Mononuclear cell (primary cell): ENCODE data around the gene NFX1. TPM values are rescaled to one million over a fixed set of nuclear protein-coding genes. Genes with fewer than 3 reads are reported as not detected.
A peak's percentile ranks its signal among the peaks of the same experiment; 100 is the strongest.

ENCODE experiments used
- H3K27me3 ChIP-seq: 2 replicates; pipeline ENCODE4 v1.6.0; 2011; ENCODE audit warnings: low read length, control low read depth; ENCODE audit not compliant: insufficient read depth
- H3K4me1 ChIP-seq: 2 replicates; pipeline ENCODE4 v1.5.1; 2011; ENCODE audit warnings: mild to moderate bottlenecking, low read length, control low read depth; ENCODE audit not compliant: insufficient read depth
- H3K4me3 ChIP-seq: 2 replicates; pipeline ENCODE4 v1.5.1; 2011; ENCODE audit warnings: mild to moderate bottlenecking, low read length, moderate library complexity
- H3K9me3 ChIP-seq: 2 replicates; pipeline ENCODE4 v1.5.1; 2011; ENCODE audit warnings: low read depth, mild to moderate bottlenecking, control low read depth, low read length
- total RNA-seq: library from RNA; depleted of rRNA; stranded (reverse); fragments of >200 nt; gene quantifications from one replicate; pipeline ENCODE4 v1.2.3, GENCODE V29; 2012

NFX1 gene
- total RNA-seq, 1 donor: 32.0 TPM

GRCh38 chr9:33260372-33260771, 29.9 kb upstream of the NFX1 start:
- no peaks in the 10 kb centered on the region for H3K9me3 ChIP-seq
- H3K4me1 ChIP-seq: peaks cover 20% of the 10 kb centered on the region
- H3K4me3 ChIP-seq: no peak overlapping the region
- H3K27me3 ChIP-seq: no peaks in the 10 kb centered on the region

- peak overlapping the region; percentile 94 for H3K4me3 ChIP-seq
- no peaks in the 10 kb centered on the region for H3K9me3 ChIP-seq
- peaks cover 40% of the 10 kb centered on the region for H3K4me1 ChIP-seq
- H3K27me3 ChIP-seq: no peaks in the 10 kb centered on the region
Measured at GRCh38 chr9:33263131-33264002, 26.9 kb upstream of the NFX1 start.

GRCh38 chr9:33264003-33264472, 26.3 kb upstream of the NFX1 start:
- H3K4me1 ChIP-seq: peaks cover 40% of the 10 kb centered on the region
- H3K9me3 ChIP-seq: no peaks in the 10 kb centered on the region
- no peaks in the 10 kb centered on the region for H3K27me3 ChIP-seq
- H3K4me3 ChIP-seq: peak overlapping the region; percentile 94

DNA sequence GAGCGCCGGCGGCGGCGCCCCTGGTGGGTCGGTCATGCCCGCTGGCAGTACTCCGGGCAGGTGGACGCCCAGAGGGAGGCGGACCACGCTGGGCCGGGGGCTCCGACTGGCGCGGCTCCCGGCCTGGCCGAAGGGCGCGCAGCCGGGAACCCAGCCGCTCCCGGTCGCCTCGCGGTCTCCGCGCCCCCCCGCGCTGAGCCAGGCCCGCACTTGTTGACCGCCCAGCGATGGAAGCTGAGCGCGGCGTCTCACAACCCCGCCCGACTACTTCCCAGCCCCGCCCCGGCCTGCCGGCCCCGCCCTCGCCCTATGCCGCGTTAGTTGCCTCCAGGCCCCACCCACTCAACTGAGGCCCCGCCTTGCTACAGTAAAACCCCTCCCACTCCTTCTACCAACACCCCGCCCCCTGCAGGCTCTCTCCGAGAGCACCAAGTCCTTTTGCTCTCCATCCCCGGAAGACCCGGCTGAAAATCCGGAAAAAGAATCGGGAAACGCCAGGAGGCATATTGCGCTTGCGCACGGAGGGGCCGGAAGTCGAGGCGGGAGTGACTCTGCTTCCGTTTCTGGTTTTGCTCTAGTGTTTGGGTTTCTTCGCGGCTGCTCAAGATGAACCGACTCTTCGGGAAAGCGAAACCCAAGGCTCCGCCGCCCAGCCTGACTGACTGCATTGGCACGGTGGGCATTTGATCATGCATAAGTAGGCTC, 25.7 kb upstream of the NFX1 start, which contains the start of the genes BAG1 and CHMP5:
BAG1 (minus strand) TSS at position 236 of the 705 bp plus-strand sequence.
CHMP5 (plus strand) TSS at position 577 of the 705 bp plus-strand sequence; CDS start at position 607, 30 bp downstream.
- Histone ChIP-seq H3K27me3 (no peaks in the 10 kb centered on the region), H3K4me1 (peaks cover 40% of the 10 kb centered on the region), H3K4me3 (peak within 1 kb of the TSS; percentile 94), H3K9me3 (no peaks in the 10 kb centered on the region)

GRCh38 chr9:33265211-33265865, 25.0 kb upstream of the NFX1 start:
- Histone ChIP-seq H3K27me3 (no peaks in the 10 kb centered on the region), H3K4me1 (peaks cover 40% of the 10 kb centered on the region), H3K9me3 (no peaks in the 10 kb centered on the region), H3K4me3 (peak overlapping the region; percentile 94)

DNA sequence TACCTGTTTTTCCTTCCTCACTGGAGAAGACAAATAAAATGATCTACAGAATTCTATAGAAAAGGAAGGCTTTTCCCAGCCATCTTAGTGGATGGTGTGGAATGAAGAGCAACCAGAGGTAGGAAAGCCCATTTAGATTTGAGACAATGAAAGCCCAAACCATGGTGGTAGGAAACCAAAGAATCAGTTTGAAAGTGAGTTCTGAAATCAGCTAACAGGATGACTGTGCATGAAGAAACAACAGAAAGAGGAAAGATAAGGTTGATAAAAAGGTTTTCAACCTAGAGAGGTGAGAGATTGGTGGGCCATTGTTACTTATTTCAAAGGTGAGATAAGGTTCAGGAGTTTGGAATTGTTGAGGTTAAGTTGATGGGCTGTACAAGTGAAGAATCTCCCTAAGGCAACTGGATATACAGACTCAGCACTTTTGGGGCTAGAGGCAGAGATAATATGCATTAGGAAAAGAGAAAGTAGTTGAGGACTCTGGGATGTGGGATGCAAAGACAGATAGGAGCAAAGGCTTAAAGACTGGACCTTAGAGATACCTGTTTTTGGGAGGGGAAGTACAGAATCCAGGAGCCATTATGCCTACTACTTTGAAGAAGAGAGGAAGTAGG, 23.1 kb upstream of the NFX1 start:
- Histone ChIP-seq H3K27me3 (no peaks in the 10 kb centered on the region), H3K9me3 (no peaks in the 10 kb centered on the region), H3K4me1 (peaks cover 40% of the 10 kb centered on the region), H3K4me3 (no peak overlapping the region)

DNA sequence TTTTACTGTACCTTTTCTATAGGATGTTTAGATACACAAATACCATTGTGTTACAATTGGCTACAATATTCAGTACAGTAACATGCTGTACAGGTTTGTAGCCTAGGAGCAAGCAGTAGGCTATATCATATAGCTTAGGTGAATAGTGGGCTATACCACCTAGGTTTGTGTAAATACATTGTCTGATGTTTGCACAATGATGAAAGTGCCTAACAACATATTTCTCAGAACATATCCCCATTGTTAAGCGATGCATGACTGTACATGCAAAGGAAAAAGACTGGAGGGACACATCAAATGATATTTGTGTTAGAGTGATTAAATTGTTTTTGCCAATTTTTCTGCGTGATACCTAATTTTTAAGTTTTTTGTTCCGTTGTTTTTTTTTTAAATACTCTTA, 20.2 kb upstream of the NFX1 start:
- peaks cover 22% of the 10 kb centered on the region for H3K4me1 ChIP-seq
- H3K4me3 ChIP-seq: no peak overlapping the region
- no peaks in the 10 kb centered on the region for H3K9me3 ChIP-seq
- no peaks in the 10 kb centered on the region for H3K27me3 ChIP-seq

- Histone ChIP-seq H3K4me1 (peaks cover 6% of the 10 kb centered on the region), H3K9me3 (no peaks in the 10 kb centered on the region), H3K4me3 (no peak overlapping the region), H3K27me3 (no peaks in the 10 kb centered on the region)
Measured at GRCh38 chr9:33272061-33272460, 18.3 kb upstream of the NFX1 start.

GRCh38 chr9:33273266-33273971, 16.9 kb upstream of the NFX1 start:
- H3K4me3 ChIP-seq: no peak overlapping the region
- H3K4me1 ChIP-seq: no peaks in the 10 kb centered on the region
- no peaks in the 10 kb centered on the region for H3K9me3 ChIP-seq
- H3K27me3 ChIP-seq: no peaks in the 10 kb centered on the region

DNA sequence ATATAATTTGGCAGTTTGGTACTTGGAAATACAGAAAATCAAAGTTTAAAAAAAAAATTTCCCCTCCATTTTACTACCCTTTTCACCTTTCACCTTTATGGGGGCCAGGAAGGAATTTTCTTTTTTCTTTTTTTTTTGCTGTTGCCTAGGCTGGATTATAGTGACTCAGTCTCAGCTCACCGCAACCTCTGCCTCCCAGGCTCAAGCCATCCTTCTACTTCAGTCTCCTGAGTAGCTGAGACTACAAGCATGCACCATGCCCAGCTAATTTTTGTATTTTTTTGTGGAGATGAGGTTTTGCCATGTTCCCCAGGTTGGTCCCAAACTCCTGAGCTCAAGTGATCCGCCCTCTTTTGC, 16.4 kb upstream of the NFX1 start:
- H3K9me3 ChIP-seq: no peaks in the 10 kb centered on the region
- H3K4me3 ChIP-seq: no peak overlapping the region
- no peaks in the 10 kb centered on the region for H3K27me3 ChIP-seq
- no peaks in the 10 kb centered on the region for H3K4me1 ChIP-seq

DNA sequence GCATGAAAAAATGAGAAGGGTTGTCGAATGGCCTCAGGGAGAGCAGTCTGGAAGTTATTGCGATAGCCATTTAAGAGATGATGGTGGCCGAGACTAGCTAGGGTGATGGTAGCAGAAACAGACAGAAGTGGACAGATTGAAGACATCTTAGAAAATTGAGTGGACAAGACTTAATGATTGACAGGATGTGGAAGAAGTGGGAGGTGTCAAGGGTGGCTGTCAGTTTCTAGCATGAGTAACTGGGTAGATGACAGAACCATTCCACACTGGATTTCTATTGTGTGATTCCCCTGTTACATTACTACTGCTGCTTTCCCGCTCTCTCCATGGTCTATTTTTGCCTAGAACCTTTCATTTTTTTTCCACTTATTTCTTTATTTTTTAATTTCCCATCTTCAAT, 12.8 kb upstream of the NFX1 start:
- H3K9me3 ChIP-seq: no peaks in the 10 kb centered on the region
- no peak overlapping the region for H3K4me3 ChIP-seq
- H3K4me1 ChIP-seq: no peaks in the 10 kb centered on the region
- H3K27me3 ChIP-seq: no peaks in the 10 kb centered on the region

- H3K4me3 ChIP-seq: no peak overlapping the region
- H3K4me1 ChIP-seq: peaks cover 12% of the 10 kb centered on the region
- H3K9me3 ChIP-seq: no peaks in the 10 kb centered on the region
- no peaks in the 10 kb centered on the region for H3K27me3 ChIP-seq
Measured at GRCh38 chr9:33285502-33285901, 4.8 kb upstream of the NFX1 start.

- no peak overlapping the region for H3K4me3 ChIP-seq
- no peaks in the 10 kb centered on the region for H3K9me3 ChIP-seq
- no peaks in the 10 kb centered on the region for H3K27me3 ChIP-seq
- peaks cover 24% of the 10 kb centered on the region for H3K4me1 ChIP-seq
Measured at GRCh38 chr9:33287087-33287490, 3.2 kb upstream of the NFX1 start.

- no peaks in the 10 kb centered on the region for H3K27me3 ChIP-seq
- no peaks in the 10 kb centered on the region for H3K9me3 ChIP-seq
- H3K4me3 ChIP-seq: no peak overlapping the region
- H3K4me1 ChIP-seq: peaks cover 36% of the 10 kb centered on the region
Measured at GRCh38 chr9:33288235-33288634, 2.1 kb upstream of the NFX1 start.
